GM19193 (cell line): ENCODE results near the gene KCNK4.

ENCODE experiments used
- POLR2A ChIP-seq: IDR thresholded peaks from 4 replicates; pipeline ENCODE4 v1.6.1; 2011; ENCODE audit not compliant: insufficient read depth, insufficient read length; ENCODE audit errors: extremely low read depth

Gene KCNK4

DNA sequence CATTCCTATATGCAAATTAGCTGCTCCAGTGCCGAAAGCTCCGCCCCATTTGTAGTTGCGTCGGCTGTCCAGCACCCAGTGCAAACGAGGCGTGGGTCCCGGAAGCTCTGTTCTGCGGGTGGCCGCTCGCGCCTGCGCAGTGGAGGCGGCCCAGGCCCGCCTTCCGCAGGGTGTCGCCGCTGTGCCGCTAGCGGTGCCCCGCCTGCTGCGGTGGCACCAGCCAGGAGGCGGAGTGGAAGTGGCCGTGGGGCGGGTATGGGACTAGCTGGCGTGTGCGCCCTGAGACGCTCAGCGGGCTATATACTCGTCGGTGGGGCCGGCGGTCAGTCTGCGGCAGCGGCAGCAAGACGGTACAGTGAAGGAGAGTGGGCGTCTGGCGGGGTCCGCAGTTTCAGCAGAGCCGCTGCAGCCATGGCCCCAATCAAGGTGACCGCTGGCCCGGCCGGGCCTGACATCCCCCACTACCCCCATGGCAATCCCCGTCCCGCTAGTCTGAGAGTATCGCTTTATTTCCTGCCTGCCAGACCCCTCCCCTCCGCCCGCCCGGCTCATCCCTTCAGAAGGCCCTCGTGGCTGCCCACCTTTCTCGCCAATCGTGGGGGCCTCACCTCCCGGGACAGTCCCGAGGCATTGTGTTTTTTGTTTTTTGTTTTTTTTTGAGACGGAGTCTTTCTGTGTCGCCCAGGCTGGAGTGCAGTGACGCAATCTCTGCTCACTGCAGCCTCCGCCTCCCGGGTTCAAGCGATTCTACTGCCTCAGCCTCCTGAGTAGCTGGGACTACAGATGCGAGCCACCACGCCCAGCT is 27.1 kb downstream of the KCNK4 start, which contains the start of gene PRDX5:
Gene PRDX5, plus strand, starts transcription at position 161 of the 805 bp plus-strand sequence. Its CDS starts 95 bp downstream, at position 256.
- TF ChIP-seq POLR2A: peak; percentile 68

DNA sequence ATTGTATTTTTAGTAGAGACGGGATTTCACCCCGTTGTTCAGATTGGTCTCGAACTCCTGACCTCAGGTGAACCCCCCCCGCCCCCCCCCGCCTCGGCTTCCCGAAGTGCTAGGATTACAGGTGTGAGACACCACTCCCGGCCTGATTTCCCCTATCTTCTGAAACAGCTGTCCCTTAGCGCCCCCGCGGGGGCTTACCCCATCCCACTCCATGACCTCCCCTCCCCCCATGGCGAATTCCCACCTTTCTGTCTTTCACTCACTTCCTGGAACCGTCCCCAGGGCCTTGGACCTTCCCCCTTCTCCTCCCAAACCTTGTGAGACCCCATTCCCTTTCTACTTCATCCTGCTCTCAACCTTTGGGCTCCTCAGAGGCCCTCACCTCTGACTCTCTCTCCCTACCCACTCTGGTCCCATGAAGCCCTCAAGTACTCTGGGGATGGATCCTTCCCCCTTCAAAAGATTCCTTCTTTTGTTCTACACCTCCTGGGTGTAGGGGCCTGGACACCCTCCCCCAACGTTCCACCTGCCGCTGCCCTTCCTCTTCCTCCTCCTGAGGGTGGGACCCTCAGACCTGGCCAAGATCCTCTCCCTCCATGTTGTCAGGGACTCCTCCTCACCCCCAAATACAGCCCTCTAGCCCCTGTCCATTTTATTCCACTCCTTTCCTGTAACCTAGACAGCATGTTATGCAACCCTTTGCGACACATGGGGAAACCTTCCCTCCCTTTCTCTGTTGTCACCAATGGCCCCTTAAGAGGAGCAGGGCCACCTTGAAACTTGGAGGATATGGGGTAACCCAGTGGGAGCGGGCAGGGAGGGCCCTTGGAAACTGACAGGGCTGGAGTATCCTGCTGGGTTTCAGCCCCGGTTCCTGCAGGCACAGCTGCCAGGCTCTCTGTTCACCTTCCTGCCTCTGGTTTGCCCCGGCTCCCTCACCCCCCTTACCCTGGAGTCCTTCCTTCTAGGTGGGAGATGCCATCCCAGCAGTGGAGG is 28.0 kb downstream of the KCNK4 start:
- TF ChIP-seq POLR2A: no peak

DNA sequence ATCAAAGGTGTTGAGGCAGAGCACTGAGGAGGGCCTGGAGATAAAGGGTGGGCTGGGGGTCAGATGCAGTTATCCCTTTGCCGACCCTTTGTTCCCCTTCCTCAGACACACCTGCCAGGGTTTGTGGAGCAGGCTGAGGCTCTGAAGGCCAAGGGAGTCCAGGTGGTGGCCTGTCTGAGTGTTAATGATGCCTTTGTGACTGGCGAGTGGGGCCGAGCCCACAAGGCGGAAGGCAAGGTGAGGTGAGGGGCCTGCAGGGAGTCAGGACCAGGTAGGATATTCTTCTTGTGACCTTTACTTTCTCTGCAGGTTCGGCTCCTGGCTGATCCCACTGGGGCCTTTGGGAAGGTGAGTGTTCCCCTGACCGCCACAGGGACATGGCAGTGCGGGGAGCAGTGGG is 29.5 kb downstream of the KCNK4 start:
- no peak for TF ChIP-seq POLR2A

DNA sequence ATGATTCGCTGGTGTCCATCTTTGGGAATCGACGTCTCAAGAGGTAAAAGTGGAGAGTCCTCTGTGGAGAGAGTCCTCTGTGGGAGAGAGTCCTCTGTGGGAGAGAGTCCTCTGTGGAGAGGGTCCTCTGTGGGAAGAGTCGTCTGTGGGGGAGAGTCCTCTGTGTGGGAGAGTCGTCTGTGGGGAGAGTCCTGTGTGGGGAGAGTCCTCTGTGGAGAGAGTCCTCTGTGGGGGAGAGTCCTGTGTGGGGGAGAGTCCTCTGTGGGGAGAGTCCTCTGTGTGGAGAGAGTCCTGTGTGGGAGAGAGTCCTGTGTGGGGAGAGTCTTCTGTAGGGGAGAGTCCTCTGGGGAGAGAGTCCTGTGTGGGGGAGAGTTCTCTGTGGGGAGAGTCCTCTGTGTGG is 29.9 kb downstream of the KCNK4 start:
- TF ChIP-seq POLR2A: no peak

DNA sequence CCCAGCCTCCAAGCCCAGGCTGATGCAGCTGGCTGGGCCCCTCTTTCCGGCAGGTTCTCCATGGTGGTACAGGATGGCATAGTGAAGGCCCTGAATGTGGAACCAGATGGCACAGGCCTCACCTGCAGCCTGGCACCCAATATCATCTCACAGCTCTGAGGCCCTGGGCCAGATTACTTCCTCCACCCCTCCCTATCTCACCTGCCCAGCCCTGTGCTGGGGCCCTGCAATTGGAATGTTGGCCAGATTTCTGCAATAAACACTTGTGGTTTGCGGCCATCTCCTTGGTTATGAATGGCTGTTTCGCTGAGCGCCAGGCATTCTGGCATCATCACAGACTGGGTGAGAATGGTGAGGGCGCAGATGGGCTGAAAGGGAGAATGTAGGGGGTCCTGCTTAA is 30.4 kb downstream of the KCNK4 start:
- no peak for TF ChIP-seq POLR2A

DNA sequence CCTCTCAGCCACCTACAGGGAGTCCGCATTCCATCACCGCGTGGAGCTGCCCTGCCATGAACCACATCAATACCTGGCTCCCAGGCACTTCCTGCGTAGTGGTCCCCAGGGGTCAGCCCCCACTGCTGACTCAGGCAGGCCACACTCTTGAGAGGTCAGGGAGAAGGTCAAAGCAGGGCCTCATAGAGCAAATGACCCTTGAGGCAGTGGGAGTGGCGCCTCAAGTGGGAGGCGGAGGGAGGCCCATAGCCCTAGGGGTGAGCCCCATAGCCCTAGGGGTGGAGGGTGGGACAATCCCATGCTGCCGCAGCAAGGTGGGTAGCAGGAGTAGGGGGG is 31.8 kb downstream of the KCNK4 start:
- no peak for TF ChIP-seq POLR2A

DNA sequence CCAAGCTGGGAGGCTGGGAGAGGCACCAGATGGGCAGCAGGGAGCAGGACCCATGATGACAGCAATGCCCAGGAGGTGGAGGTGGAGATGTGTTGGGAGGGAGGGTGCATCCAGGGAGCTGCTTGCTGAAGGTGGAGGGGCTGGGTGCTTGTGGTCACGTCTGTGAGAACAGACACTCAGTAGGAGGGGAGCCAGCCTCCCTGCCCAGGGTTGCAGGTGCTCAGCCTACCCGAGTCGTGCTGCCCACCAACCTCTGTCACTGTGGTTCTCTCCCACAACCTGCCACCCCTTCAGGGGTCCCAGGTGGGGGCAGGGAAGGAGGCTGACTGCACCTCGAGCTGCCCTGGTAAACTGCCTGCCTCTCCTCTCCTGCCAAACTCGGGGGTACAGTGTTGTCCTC is 32.3 kb downstream of the KCNK4 start:
- TF ChIP-seq POLR2A: no peak

DNA sequence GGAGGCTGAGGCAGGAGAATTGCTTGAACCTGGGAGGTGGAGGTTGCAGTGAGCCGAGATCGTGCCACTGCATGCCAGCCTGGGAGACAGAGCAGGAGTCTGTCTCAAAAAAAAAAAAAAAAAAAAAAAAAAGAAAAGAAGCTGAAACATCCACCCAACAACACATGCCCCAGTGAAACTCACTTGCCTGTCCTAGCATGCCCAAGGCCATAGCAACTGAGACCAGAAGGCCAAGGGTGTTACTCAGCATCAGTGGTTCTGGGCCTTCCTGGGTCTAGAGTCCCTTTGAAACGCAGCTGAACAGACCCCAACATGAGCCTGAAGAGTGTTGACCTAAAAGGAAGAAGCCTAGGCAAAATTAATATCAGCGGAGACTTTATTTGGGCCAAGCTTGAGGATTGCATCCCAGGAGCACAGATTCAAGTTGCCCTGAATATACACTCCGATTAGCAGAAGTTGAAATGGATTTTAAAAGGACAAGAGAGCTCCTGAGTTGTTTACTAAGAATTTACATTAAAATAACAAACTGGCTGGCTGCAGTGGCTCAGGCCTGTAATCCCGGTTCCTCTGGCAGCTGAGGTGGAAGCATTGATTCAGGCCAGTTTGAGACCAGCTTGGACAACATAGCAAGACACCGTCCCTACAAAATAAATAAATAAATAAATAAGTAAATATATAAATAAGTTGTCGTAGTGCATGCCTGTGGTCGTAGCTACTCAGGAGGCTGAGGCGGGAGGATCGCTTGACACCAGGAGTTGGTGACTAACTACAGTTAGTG is 33.8 kb downstream of the KCNK4 start:
- no peak for TF ChIP-seq POLR2A

DNA sequence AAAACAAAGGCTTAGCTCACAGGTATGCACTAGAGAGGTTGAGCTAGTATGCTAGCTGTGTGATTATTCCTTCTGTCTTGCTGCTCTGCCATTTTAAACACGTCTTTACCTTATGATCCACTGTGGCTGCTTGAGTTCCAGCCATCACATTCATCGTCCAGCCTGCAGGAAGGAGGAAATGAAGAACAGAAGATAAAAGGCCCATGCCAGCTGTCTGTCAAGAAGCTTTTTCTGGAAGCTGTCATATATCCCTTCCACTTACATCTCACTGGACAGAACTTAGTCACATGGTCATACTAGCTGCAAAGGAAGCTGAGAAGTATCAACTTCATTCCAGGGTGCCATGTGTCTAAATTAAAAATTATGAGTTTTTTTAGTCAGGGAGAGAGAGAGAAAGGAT is 36.3 kb downstream of the KCNK4 start:
- TF ChIP-seq POLR2A: no peak

DNA sequence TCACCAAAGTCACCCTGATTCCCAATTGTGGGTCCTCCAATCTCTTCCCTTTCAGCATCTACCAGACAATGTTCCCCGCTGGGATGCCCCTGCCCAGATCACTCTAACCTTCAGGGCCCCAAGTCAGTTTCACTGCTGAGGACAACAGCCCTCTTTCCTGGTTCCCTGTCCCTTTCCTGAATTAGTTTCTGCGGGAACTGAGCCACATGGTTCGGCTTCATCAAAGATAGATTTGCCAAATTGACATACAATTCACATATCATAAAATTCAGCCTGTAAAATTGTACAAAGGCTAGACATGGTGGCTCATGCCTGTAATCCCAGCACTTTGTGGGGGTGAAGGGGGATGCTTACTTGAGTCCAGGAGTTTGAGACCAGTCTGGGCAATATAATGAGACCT is 36.9 kb downstream of the KCNK4 start:
- no peak for TF ChIP-seq POLR2A

DNA sequence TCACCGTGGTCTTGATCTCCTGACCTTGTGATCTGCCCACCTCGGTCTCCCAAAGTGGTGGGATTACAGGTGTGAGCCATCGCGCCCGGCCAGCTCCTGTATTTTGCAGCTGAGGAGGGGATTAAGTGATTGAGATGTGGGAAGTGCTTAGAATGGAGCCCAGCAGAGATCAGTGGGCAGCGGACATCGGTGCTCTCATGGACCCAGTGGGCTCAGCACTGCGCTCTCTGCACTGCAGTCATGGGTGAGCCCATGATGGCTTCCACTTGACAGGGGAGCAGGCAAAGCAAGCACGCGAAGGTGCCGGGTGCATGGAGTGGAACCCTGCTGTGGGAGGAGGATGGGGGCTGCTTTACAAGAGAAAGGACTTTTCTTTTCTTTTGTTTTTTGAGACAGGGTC is 39.8 kb downstream of the KCNK4 start:
- no peak for TF ChIP-seq POLR2A

DNA sequence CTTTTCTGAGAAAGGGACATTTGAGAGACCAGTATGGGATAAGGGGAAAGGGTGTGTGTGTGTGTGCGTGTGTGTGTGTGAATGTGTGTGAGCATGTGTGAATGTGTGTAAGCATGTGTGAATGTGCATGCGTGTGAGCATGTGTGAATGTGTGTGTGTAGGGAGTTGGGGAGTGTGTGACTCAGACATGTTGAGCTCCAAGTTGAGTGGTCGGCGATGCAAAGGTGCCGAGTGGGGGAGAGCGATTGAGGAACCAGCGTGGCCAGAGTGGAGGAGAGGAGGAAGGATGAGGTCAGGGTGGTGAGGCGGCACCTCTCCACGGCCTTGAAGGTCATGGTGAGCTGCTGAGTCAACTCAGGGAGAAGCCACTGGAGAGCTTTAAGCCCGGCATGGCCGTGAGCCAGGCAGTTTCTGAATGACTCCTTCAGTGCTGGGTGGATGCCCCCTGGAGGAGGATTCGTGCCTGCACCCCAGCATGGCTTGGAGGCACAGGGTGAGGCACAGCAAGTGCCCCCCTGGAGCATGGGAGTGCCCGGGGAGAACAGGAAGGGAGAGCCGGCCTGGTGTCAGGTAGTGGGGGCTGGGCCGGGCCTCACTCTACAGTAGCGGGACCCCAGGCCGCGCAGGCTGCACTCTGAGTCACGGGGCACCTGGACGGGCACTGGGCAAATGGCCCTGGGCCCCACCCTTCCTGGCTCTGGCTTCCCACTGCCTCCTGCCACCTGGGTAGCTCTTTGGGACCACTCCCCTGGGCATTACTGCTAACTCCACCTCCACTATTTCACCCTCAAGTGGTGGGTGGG is 40.7 kb downstream of the KCNK4 start:
- no peak for TF ChIP-seq POLR2A

DNA sequence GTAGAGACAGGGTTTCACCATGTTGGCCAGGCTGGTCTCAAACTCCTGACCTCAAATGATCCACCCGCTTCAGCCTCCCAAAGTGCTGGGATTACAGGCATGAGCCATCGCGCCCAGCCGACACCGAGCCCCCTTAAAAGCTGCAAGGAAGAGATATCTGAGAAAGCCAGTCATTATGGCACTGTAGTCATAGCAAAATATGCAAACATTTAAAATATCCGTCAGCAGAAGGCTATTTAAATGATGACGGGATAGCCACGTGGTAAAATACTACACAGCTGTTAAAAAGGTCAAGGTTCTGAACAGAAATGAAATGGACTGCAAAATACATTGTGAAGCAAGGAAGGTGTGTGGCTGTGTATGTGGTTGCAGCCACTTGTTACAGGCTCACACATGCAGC is 42.5 kb downstream of the KCNK4 start:
- TF ChIP-seq POLR2A: no peak
